Adrenal gland (tissue), 5 donors: Measurements from ENCODE around the gene ROS1.

Experiments used
- POLR2A ChIP-seq, 2 donors: fragments of 450-650 bp; IDR thresholded peaks; one replicate each; pipeline ENCODE4 v1.6.1; 2017; ENCODE audit warnings: antibody characterized with exemption in 2 of 2, mild to moderate bottlenecking in 2 of 2, moderate library complexity in 1 of 2
- TF ChIP-seq, protein P1 (sequence below), 6 experiments: fragments of 450-650 bp in 4 of 6; fragments of 200-600 bp in 2 of 6; sonication (generic) in 1 of 6; IDR thresholded peaks; 1 replicate in 5 of 6; 2 replicates in 1 of 6; pipeline versions ENCODE4 v1.5.1 to v1.8.0; 2016 to 2021; ENCODE audit warnings: antibody characterized with exemption in 6 of 6, mild to moderate bottlenecking in 2 of 6, moderate library complexity in 1 of 6
- donor health status: DM: no; HTN: no; CAD: no.

GRCh38 chr6:117354671-117355070 is 71.1 kb downstream of the ROS1 start:
- TF ChIP-seq, protein P1, sequence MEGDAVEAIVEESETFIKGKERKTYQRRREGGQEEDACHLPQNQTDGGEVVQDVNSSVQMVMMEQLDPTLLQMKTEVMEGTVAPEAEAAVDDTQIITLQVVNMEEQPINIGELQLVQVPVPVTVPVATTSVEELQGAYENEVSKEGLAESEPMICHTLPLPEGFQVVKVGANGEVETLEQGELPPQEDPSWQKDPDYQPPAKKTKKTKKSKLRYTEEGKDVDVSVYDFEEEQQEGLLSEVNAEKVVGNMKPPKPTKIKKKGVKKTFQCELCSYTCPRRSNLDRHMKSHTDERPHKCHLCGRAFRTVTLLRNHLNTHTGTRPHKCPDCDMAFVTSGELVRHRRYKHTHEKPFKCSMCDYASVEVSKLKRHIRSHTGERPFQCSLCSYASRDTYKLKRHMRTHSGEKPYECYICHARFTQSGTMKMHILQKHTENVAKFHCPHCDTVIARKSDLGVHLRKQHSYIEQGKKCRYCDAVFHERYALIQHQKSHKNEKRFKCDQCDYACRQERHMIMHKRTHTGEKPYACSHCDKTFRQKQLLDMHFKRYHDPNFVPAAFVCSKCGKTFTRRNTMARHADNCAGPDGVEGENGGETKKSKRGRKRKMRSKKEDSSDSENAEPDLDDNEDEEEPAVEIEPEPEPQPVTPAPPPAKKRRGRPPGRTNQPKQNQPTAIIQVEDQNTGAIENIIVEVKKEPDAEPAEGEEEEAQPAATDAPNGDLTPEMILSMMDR (IDR thresholded peaks at IDR 0.05): no peak
- TF ChIP-seq POLR2A (IDR thresholded peaks at IDR 0.05): no peak
